Endothelial cell of umbilical vein (primary cell): ENCODE data around the gene TRPM3. TPM values are rescaled to one million over a fixed set of nuclear protein-coding genes. Genes with fewer than 3 reads are reported as not detected.

Experiments used
- BruUV-seq: library from RNA; stranded (reverse); fragments of 400-500 nt; replicated peaks from 2 replicates; lab custom pipeline; 2021; lab: Mats Ljungman, UMichigan
- CTCF ChIA-PET: fragments of 300-600, 350-600 bp; sonication (Branson Sonifier 250); formaldehyde crosslinking; loops from one replicate; lab custom pipeline; 2021; ENCODE audit warnings: antibody characterized with exemption, inconsistent platforms; lab: Charles Lee
- POLR2A ChIA-PET: fragments of 300-600, 350-600 bp; sonication (Branson Sonifier 250); formaldehyde crosslinking; loops from one replicate; lab custom pipeline; 2021; ENCODE audit warnings: antibody characterized with exemption, inconsistent platforms; lab: Charles Lee
- DNase-seq: peaks from one replicate; pipeline ENCODE4 v3.0.0-alpha.2; 2011; ENCODE audit warnings: low read depth, low spot score
- FAIRE-seq: peaks from 2 replicates; lab custom pipeline; 2011; peaks lifted over from hg19 to GRCh38; lab: Jason Lieb, UNC
- H2AFZ ChIP-seq: 2 replicates; pipeline ENCODE4 v1.6.0; 2012; ENCODE audit warnings: low read depth, low read length, control low read depth, inconsistent platforms
- H3K27ac ChIP-seq: 2 replicates; pipeline ENCODE4 v1.5.1; 2011; ENCODE audit warnings: low read depth, mild to moderate bottlenecking, control low read depth, low read length, moderate library complexity; ENCODE audit not compliant: insufficient read depth
- H3K27me3 ChIP-seq, 2 experiments: 2 replicates each; pipeline versions ENCODE4 v1.6.0 to v1.6.1; 2011; ENCODE audit warnings: low read length in 2 of 2, mixed read lengths in 1 of 2; ENCODE audit not compliant: control insufficient read depth in 2 of 2, insufficient read depth in 2 of 2
- H3K36me3 ChIP-seq, 2 experiments: 2 replicates in 1 of 2; 3 replicates in 1 of 2; pipeline ENCODE4 v1.5.1; 2011; ENCODE audit warnings: low read length in 2 of 2, mild to moderate bottlenecking in 1 of 2, moderate library complexity in 1 of 2; ENCODE audit not compliant: control insufficient read depth in 2 of 2, insufficient read depth in 2 of 2; ENCODE audit errors: extremely low read depth in 1 of 2
- H3K4me1 ChIP-seq: 3 replicates; pipeline ENCODE4 v1.5.1; 2011; ENCODE audit warnings: mild to moderate bottlenecking, low read length; ENCODE audit not compliant: control insufficient read depth, insufficient read depth; ENCODE audit errors: extremely low read depth
- H3K4me2 ChIP-seq: 2 replicates; pipeline ENCODE4 v1.6.1; 2011; ENCODE audit warnings: low read length, control low read depth, mixed read lengths; ENCODE audit not compliant: insufficient read depth
- H3K4me3 ChIP-seq, 3 experiments: fragments of 200-600 bp in 1 of 3; sonication (generic), shearing (Covaris generic) in 1 of 3; replicated peaks in 1 of 3; 2 replicates each; pipeline ENCODE4 v1.5.1; 2011 to 2016; ENCODE audit warnings: control low read depth in 3 of 3, low read length in 3 of 3, mild to moderate bottlenecking in 2 of 3, inconsistent platforms in 1 of 3, low read depth in 1 of 3, moderate library complexity in 1 of 3; ENCODE audit not compliant: insufficient read depth in 1 of 3
- H3K79me2 ChIP-seq: 2 replicates; pipeline ENCODE4 v1.6.0; 2012; ENCODE audit warnings: low read length, inconsistent platforms; ENCODE audit not compliant: control insufficient read depth, insufficient read depth
- H3K9ac ChIP-seq: replicated peaks from 2 replicates; pipeline ENCODE3; 2011; ENCODE audit warnings: low read length, control low read depth; ENCODE audit not compliant: insufficient read depth; ENCODE audit errors: extremely low read depth
- H3K9me1 ChIP-seq: replicated peaks from 3 replicates; pipeline ENCODE4 v1.6.0; 2011; ENCODE audit warnings: mild to moderate bottlenecking, low read length; ENCODE audit not compliant: control insufficient read depth, insufficient read depth; ENCODE audit errors: extremely low read depth
- H3K9me3 ChIP-seq: replicated peaks from 2 replicates; pipeline ENCODE4 v1.5.1; 2012; ENCODE audit warnings: low read length, inconsistent platforms; ENCODE audit not compliant: control insufficient read depth, insufficient read depth
- H4K20me1 ChIP-seq: replicated peaks from 2 replicates; pipeline ENCODE3; 2011; ENCODE audit warnings: mild to moderate bottlenecking, low read length; ENCODE audit not compliant: control insufficient read depth, insufficient read depth; ENCODE audit errors: extremely low read depth
- CTCF ChIP-seq, 2 donors: IDR thresholded peaks; 1 replicate in 1 of 2; 2 replicates in 1 of 2; pipeline ENCODE4 v1.5.1; 2011; ENCODE audit warnings: low read length in 2 of 2, mild to moderate bottlenecking in 2 of 2, moderate library complexity in 2 of 2, control low read depth in 1 of 2, inconsistent platforms in 1 of 2, low read depth in 1 of 2; ENCODE audit not compliant: insufficient read depth in 1 of 2; ENCODE audit errors: extremely low read depth in 1 of 2
- EZH2 ChIP-seq: IDR thresholded peaks from 2 replicates; pipeline ENCODE4 v1.6.1; 2012; ENCODE audit warnings: borderline replicate concordance, low read depth, mild to moderate bottlenecking, moderate library complexity, low read length, inconsistent platforms; ENCODE audit not compliant: severe bottlenecking
- FOS ChIP-seq: IDR thresholded peaks from 2 replicates; pipeline ENCODE4 v1.6.1; 2011; ENCODE audit warnings: mild to moderate bottlenecking, low read length, moderate library complexity, borderline replicate concordance; ENCODE audit not compliant: insufficient read depth
- GATA2 ChIP-seq: IDR thresholded peaks from 2 replicates; pipeline ENCODE4 v1.7.0; 2011; ENCODE audit warnings: low read depth, mild to moderate bottlenecking, moderate library complexity, mixed read lengths, low read length; ENCODE audit not compliant: insufficient read length, insufficient read depth
- JUN ChIP-seq: IDR thresholded peaks from 2 replicates; pipeline ENCODE4 v1.6.1; 2011; ENCODE audit warnings: borderline replicate concordance, low read depth; ENCODE audit not compliant: insufficient read length, insufficient read depth
- MAX ChIP-seq: IDR thresholded peaks from 2 replicates; pipeline ENCODE4 v1.6.1; 2011; ENCODE audit not compliant: insufficient read depth, insufficient read length
- MYC ChIP-seq: IDR thresholded peaks from one replicate; pipeline ENCODE4 v1.6.1; 2011; ENCODE audit warnings: mild to moderate bottlenecking, low read depth, low read length
- POLR2A ChIP-seq: IDR thresholded peaks from 2 replicates; pipeline ENCODE4 v1.6.1; 2012; ENCODE audit warnings: low read depth, mild to moderate bottlenecking, control low read depth, low read length
- POLR2AphosphoS5 ChIP-seq: IDR thresholded peaks from 2 replicates; pipeline ENCODE4 v1.6.1; 2012; ENCODE audit warnings: low read depth, mild to moderate bottlenecking, control low read depth, low read length, moderate library complexity; ENCODE audit not compliant: insufficient read depth
- dilution Hi-C: fragments of 300-500 bp; cut with MboI; formaldehyde crosslinking; loops from one replicate; pipeline ENCODE4 v1.15.0; 2019; ENCODE audit warnings: low sequenced_read_pairs; ENCODE audit not compliant: extremely low pct_ligation_motif_present
- intact Hi-C: fragments of 100-400 bp; cut with micrococcal nuclease; formaldehyde crosslinking; loops from one replicate; pipeline ENCODE4 v1.10.0; 2022
- polyA plus RNA-seq, 4 experiments: library from polyadenylated mRNA; depleted of rRNA in 3 of 4; stranded (reverse) in 3 of 4; unstranded in 1 of 4; fragments of >200 nt; gene quantifications; 2 replicates each; pipeline versions ENCODE4 v1.2.1 to v1.2.3, GENCODE V29; 2011 to 2012; ENCODE audit warnings: missing spikeins in 1 of 4
- total RNA-seq: library from RNA; stranded (reverse); gene quantifications from 2 replicates; pipeline ENCODE4 v1.2.3, GENCODE V29; 2021

Gene TRPM3
- total and polyA plus RNA-seq, 2 donors (not counting 3 experiments of a cell fraction or from before 2014, with no cell fraction given): 0.17 to 0.33 TPM

- no peaks in the 10 kb centered on the region for H3K79me2 ChIP-seq
- H2AFZ ChIP-seq: no peak overlapping the region
- H3K36me3 ChIP-seq: no peaks in the 10 kb centered on the region
- H3K9ac ChIP-seq: no peak overlapping the region
- H3K4me3 ChIP-seq: no peak overlapping the region
- BruUV-seq: no TSS peak
- no peaks in the 10 kb centered on the region for H4K20me1 ChIP-seq
- FAIRE-seq (no peak), DNase-seq (no peak)
- H3K27me3 ChIP-seq: peaks cover 2 to 8% of the 10 kb centered on the region in 2 experiments
- H3K4me2 ChIP-seq: no peak overlapping the region
- dilution Hi-C loops (no loop called here), intact Hi-C loops (no loop called here)
- H3K27ac ChIP-seq: no peak overlapping the region
- no peaks in the 10 kb centered on the region for H3K4me1 ChIP-seq
- TF ChIP-seq MAX: no peak
- TF ChIP-seq MYC: no peak
- no peak for TF ChIP-seq POLR2A
- TF ChIP-seq FOS: no peak
- no peak for TF ChIP-seq JUN
- no peak for TF ChIP-seq CTCF (IDR thresholded peaks at IDR 0.05; ENCODE audit: extremely low read depth in 1 of 2, insufficient read depth in 1 of 2, low read depth in 1 of 2, low read length in 2 of 2)
- TF ChIP-seq EZH2: no peak
- TF ChIP-seq GATA2: no peak
- TF ChIP-seq POLR2AphosphoS5: no peak
- POLR2A ChIA-PET: no interaction called here
- no peaks in the 10 kb centered on the region for H3K9me3 ChIP-seq
- no peaks in the 10 kb centered on the region for H3K9me1 ChIP-seq
- CTCF ChIA-PET: no interaction called here
These were observed 504.2 kb downstream of the TRPM3 start for GRCh38 chr9:70617033-70617828.
